DMS79 treated with DMSO at 0.1 percent for 48 hours (cell line): Measurements from ENCODE around the gene GALNT10.
A peak's percentile ranks its signal among the peaks of the same experiment; 100 is the strongest.

Experiments
- DNase-seq: peaks from one replicate; lab custom pipeline; 2025; lab: John Stamatoyannopoulos, UW

GALNT10 gene

DNA sequence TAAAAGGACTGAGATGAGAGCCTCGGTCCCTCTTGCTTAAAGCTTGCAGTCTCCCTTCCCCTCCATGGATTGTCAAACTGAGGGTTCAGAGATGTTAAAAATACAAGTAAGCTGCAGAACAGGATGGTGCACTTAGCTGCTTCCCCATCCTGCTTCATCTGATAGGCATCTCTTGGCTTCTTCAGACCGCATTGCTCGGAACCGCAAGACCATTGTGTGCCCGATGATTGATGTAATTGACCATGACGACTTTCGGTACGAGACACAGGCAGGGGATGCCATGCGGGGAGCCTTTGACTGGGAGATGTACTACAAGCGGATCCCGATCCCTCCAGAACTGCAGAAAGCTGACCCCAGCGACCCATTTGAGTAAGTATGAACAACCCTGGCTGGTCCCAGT lies 189.7 kb downstream of the GALNT10 start:
- peak; percentile 12 for DNase-seq

DNA sequence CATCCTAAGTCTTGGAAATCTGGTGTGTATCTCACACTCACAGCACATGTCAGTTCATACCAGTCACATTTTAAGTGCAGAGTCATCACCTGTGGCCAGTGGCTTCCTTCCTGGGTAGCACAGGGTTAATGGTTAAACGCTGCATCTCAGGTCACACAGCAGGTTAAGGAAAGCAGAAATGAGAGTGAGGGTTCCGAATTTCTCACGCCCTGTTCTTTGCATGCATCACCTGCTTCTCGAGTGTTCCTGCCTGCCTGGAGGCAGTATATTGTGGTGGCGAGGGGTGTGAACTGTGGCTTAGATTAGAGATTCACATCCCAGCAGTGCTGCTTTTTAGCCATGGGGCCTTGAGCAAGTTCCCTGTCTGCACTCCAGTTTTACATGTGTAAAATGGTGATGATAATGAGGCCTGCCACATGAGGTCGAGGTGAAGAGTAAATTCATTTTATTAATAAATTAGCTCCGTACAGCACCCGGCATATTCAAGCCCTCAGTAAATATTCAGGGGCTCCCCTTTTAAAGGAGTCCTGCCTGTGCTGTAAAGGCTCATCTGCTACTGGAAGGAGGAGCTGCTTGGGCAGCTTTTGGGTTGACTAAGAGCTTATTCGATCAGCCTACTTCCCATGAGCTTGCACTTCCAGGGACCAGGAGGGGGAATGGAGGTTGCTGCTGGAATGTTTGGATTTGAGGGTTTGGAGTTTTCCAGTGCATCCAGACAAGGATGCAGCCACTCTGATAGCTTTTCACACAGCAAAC lies 194.1 kb downstream of the GALNT10 start:
- peak; percentile 58 for DNase-seq

- no peak for DNase-seq
Measured at GRCh38 chr5:154385236-154385512, 194.6 kb downstream of the GALNT10 start.

GRCh38 chr5:154386952-154387629 lies 196.6 kb downstream of the GALNT10 start:
- no peak for DNase-seq

DNA sequence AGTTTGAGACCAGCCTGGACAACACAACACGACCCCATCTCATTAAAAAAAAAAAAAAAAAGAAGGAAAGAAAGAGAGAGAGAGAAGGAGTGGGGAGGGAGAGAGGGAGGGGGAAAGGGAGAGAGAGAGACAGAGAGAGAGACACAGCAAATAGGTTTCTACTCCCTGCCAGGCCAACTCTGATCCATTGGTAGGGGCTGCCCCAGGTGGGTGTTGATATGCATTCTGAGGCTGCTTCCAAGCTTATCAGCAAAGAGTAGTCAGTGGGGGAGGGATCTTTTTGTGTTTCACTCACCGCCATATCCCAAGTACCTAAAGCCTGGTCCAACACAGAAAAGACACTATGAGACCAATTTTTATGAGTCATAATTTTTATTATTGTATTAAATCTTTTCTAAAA lies 198.3 kb downstream of the GALNT10 start:
- no peak for DNase-seq

- no peak for DNase-seq
Measured at GRCh38 chr5:154390096-154390495, 199.6 kb downstream of the GALNT10 start.

DNA sequence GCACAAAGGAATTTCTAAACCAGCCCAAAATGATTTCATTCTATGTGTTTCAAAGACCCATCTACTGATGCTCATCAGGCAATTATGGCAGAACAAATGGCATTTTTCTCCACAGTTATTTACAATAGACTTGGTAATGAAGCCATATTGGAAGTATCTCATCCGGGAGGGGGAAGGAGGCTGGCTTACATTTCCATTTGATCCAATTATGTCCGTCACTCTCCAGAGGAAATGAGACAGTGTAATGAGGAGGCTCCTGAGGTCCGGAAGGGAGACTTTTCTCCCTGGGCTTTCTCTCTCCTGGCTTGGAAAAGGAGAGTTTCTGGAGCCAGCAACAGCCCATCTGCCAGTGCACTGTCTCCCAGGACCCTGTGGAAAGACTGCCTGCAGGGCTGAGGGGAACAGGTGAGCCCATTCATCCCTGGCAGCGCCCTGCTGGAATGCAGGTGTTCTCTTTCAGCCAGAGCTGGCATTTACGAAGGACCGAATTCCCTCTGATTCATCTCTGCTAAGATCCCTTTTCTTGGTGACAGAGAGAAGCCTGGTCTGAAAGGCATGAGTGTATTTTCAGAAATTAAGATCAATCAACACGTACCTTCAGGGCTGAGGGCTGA lies 200.3 kb downstream of the GALNT10 start:
- no peak for DNase-seq

DNA sequence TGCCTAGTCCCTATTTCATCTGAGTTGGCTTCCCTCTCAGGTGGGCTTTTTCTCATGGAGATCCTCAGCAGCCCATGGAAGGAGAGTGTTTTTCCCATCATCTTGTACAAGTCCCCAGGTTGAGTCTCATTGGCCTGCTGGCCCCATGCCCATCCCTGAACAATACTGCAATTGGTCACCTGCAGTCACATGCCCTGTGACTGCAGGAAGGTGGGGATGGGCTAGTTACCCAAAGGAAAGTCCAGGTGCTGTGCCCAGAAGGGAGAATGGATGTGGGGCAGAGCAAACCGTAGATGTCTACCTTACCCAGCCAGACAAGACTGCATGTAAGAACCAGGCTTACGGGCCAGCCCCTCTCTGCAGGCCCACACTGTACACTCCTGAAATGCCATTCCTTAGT lies 201.3 kb downstream of the GALNT10 start:
- no peak for DNase-seq

DNA sequence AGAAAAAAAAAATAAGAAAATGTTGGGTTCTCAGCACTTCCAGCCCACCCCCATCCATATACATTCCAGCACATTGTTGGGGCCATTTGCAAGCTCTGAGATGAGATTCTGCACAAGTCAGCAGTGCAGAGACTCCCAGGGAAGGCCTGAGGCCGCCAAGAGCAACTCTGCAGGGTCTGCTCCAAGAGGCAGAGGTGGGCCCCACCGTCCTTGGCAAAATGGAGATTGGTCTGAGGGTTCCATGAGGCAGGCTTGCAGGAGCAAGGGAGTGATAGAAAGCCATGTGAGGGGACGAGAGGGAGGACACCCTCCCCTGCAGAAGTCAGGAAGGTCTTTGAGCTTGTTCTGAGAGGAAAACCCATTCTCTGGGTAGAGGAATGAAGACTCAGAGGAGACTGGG lies 203.3 kb downstream of the GALNT10 start:
- DNase-seq = no peak

DNA sequence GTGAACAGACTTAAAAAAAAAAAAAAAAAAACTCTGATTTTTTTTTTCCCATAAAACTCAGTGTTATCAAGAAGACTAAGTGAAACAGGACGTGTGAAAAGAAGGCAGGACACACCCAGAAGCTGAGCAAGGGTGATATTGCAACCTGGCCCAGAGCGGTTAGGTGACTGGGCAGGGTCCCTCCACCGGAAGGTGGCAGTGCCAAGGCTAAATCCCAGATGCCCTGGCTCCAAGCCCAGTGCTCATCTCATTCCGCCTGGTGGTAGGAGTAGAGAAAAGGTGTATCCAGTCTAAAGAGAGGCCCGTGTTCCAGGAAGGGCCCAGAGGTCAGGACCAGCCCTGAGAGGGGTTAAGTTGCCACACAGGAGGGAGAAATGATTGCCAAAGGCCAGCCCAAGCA lies 203.8 kb downstream of the GALNT10 start:
- DNase-seq = no peak

GRCh38 chr5:154395407-154396106 lies 205.0 kb downstream of the GALNT10 start:
- DNase-seq = peak; percentile 6

GRCh38 chr5:154396128-154396527 lies 205.6 kb downstream of the GALNT10 start:
- no peak for DNase-seq

DNA sequence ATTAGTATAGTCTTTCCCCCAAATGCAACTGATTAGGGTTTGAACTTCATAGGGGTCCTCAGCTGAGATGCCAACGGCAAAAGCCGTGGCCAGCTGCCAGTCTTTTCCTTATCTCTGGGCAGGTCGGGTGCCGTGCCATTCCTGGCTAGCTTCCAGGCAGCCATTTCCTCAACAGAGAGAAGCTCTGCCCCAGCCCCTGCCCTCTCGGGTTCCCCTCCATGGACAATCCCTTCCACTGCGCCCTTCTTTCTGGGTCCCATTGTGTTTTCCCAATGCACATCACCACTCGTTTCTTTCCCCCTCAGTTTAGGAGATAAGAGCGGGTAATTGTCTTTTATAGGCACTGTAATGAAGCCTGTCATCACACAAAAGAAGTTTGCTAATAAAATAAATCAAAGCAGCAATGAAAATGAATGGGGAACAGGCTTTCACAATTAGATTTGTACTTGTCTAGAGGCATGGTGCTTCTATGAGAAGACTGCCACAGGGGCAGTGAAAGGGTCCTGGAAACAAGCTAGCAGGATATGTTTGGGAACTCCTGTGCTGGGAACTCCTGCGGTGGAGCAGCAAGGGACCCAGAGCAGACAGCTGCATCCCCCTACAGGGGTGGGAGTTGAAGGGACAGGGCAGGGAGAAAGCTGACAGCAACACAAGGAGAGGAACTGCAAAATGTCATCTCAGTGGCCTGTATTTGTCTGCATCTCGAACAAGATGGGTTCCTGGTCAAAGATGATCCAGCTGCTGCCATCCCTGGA lies 207.3 kb downstream of the GALNT10 start:
- peak; percentile 50 for DNase-seq

DNA sequence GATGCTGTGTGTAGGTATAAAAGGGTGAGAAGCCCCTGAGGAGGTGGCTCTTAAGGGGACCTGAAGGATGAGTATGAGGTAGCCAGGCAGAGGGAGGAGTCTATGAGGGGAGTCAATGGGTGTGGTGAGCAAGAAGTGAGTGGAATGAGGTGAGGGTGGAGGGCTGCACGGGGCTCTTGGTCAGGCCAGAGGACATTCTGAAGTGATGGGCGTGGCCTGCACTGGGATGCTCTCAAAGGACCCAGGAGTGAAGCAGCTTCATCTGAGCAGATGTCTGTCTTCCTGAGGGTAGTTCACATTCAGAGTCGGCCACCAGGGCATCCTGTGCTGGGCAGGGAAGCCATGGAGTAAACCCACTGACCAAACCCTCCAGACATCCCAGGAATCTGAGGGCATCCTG lies 210.1 kb downstream of the GALNT10 start:
- DNase-seq = no peak

- no peak for DNase-seq
Measured at GRCh38 chr5:154401355-154401754, 210.8 kb downstream of the GALNT10 start.

DNA sequence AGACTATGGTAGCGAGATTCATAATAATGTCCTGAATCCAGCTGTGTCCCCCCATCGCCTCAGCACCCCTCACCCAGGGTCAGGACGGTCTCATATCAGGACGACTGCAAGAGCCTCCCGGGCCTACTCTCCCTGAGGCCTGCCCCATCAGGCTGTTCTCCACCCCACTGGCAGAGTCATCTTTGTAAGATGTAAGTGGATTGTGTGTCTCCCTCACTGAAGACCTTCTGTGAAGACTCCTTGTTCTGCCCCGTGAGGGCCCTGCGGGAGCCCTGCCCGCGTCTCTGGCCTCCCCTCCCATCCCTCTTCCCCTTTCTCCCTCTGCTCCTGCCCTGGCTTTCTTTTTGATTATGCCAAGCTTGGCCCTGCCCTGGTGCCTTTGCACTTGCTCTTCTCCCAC lies 211.4 kb downstream of the GALNT10 start:
- DNase-seq = no peak

- DNase-seq = no peak
Measured at GRCh38 chr5:154402611-154403010, 212.1 kb downstream of the GALNT10 start.

DNA sequence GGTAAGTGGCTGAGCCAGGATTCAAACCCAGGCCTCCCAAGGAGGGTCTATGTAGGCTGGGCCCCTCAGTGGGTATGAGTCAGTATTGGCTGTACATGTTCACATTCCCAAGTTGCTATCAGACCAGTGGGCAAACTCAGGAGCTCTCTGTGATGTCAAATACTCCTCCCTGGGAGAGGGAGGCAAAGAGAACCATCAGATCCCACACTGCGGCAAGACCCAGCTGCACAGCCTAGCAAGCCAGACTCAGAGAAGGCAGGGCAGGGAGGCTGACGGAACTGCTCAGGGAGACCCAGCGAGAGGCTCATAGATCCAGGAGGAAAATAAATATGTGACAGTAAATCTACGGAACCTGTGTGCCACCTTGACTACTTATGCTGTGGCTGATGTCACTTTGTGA lies 212.7 kb downstream of the GALNT10 start:
- DNase-seq = no peak

- DNase-seq = no peak
Measured at GRCh38 chr5:154403776-154404387, 213.3 kb downstream of the GALNT10 start.

- peak; percentile 40 for DNase-seq
Measured at GRCh38 chr5:154405078-154405792, 214.7 kb downstream of the GALNT10 start.

DNA sequence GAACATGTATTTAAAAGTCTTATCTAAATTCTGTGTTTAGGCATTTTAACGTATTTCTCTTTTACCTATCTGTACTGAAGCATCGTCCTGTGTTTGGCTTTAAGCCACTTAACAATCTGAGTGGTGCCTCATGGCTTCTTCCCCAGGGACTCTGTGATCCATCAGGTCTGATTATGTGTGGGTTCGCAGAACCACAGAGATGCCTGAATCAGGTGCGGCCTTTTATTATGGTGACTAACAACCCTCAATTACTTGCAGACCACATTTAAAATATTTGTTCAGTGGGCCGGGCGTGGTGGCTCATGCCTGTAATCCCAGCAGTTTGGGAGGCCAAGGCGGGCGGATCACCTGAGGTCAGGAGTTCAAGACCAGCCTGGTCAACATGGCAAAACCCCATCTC lies 215.7 kb downstream of the GALNT10 start:
- DNase-seq = no peak
